H9 (cell line): ENCODE data around the gene TMEM244. TPM values are rescaled to one million over a fixed set of nuclear protein-coding genes. Genes with fewer than 3 reads are reported as not detected.

Experiments
- DNase-seq: peaks from one replicate; pipeline ENCODE4 v3.0.0-alpha.2; 2017
- H2AFZ ChIP-seq: one replicate; pipeline ENCODE4 v1.6.1; 2013; ENCODE audit warnings: mild to moderate bottlenecking, low read length, control low read depth, moderate library complexity
- H2AK5ac ChIP-seq: 2 replicates; pipeline ENCODE4 v1.6.1; 2013; ENCODE audit warnings: low read length, control low read depth, mixed read lengths; ENCODE audit not compliant: insufficient read length
- H2BK120ac ChIP-seq: one replicate; pipeline ENCODE4 v1.6.1; 2013; ENCODE audit warnings: low read depth, mild to moderate bottlenecking, low read length, control low read depth, inconsistent platforms; ENCODE audit not compliant: poor library complexity, severe bottlenecking
- H2BK12ac ChIP-seq: 2 replicates; pipeline ENCODE4 v1.6.1; 2013; ENCODE audit warnings: low read length, control low read depth, mixed read lengths, low read depth; ENCODE audit not compliant: insufficient read length
- H2BK15ac ChIP-seq: 2 replicates; pipeline ENCODE4 v1.6.1; 2013; ENCODE audit warnings: low read depth, low read length, control low read depth
- H2BK20ac ChIP-seq: one replicate; pipeline ENCODE4 v1.6.1; 2013; ENCODE audit warnings: low read depth, mild to moderate bottlenecking, low read length, control low read depth, inconsistent platforms; ENCODE audit not compliant: poor library complexity, severe bottlenecking
- H2BK5ac ChIP-seq: 2 replicates; pipeline ENCODE4 v1.6.1; 2013; ENCODE audit warnings: low read length, control low read depth, mixed read lengths; ENCODE audit not compliant: insufficient read length
- H3K14ac ChIP-seq: 2 replicates; pipeline ENCODE4 v1.6.1; 2013; ENCODE audit warnings: low read length, control low read depth; ENCODE audit not compliant: insufficient read depth
- H3K18ac ChIP-seq: 2 replicates; pipeline ENCODE4 v1.6.1; 2013; ENCODE audit warnings: low read depth, mild to moderate bottlenecking, mixed read lengths, low read length, control low read depth; ENCODE audit not compliant: insufficient read length
- H3K23ac ChIP-seq: 2 replicates; pipeline ENCODE4 v1.6.1; 2013; ENCODE audit warnings: low read length, control low read depth, mixed read lengths, low read depth; ENCODE audit not compliant: insufficient read length
- H3K23me2 ChIP-seq: 2 replicates; pipeline ENCODE4 v1.6.1; 2013; ENCODE audit warnings: low read depth, mild to moderate bottlenecking, mixed read lengths, low read length, control low read depth; ENCODE audit not compliant: insufficient read length, poor library complexity, severe bottlenecking
- H3K27ac ChIP-seq: 2 replicates; pipeline ENCODE4 v1.5.1; 2013; ENCODE audit warnings: low read length, control low read depth, mixed read lengths, low read depth; ENCODE audit not compliant: insufficient read length
- H3K27me3 ChIP-seq: 2 replicates; pipeline ENCODE4 v1.6.1; 2013; ENCODE audit warnings: low read length, control low read depth, inconsistent platforms; ENCODE audit not compliant: insufficient read depth
- H3K4ac ChIP-seq: 2 replicates; pipeline ENCODE4 v1.6.1; 2013; ENCODE audit warnings: low read depth, mild to moderate bottlenecking, control low read depth, inconsistent platforms, low read length, moderate library complexity
- H3K4me1 ChIP-seq: 2 replicates; pipeline ENCODE4 v1.6.1; 2013; ENCODE audit warnings: low read length, control low read depth, inconsistent platforms; ENCODE audit not compliant: insufficient read depth
- H3K4me2 ChIP-seq: 2 replicates; pipeline ENCODE4 v1.6.1; 2013; ENCODE audit warnings: low read length, control low read depth, mixed read lengths; ENCODE audit not compliant: insufficient read length, insufficient read depth
- H3K56ac ChIP-seq: 2 replicates; pipeline ENCODE4 v1.6.1; 2013; ENCODE audit warnings: low read depth, mild to moderate bottlenecking, mixed read lengths, low read length, control low read depth; ENCODE audit not compliant: insufficient read length
- H3K79me1 ChIP-seq: 2 replicates; pipeline ENCODE4 v1.6.1; 2013; ENCODE audit warnings: low read depth, mild to moderate bottlenecking, moderate library complexity, low read length, control low read depth, inconsistent platforms; ENCODE audit not compliant: insufficient read depth, poor library complexity, severe bottlenecking
- H3K79me2 ChIP-seq: 2 replicates; pipeline ENCODE4 v1.6.1; 2013; ENCODE audit warnings: low read length, control low read depth, inconsistent platforms; ENCODE audit not compliant: insufficient read depth
- H3K9ac ChIP-seq: 2 replicates; pipeline ENCODE4 v1.6.1; 2013; ENCODE audit warnings: low read length, control low read depth, mixed read lengths; ENCODE audit not compliant: insufficient read length; ENCODE audit errors: extremely low read depth
- H3K9me3 ChIP-seq: one replicate; pipeline ENCODE4 v1.6.1; 2013; ENCODE audit warnings: low read depth, low read length, inconsistent platforms; ENCODE audit not compliant: control insufficient read depth
- H3T11ph ChIP-seq: one replicate; pipeline ENCODE4 v1.6.1; 2013; ENCODE audit warnings: mild to moderate bottlenecking, low read length, control low read depth, inconsistent platforms
- H4K20me1 ChIP-seq: one replicate; pipeline ENCODE4 v1.6.1; 2013; ENCODE audit not compliant: control insufficient read depth, insufficient read length, insufficient read depth
- H4K5ac ChIP-seq: 2 replicates; pipeline ENCODE4 v1.6.1; 2013; ENCODE audit warnings: low read depth, mild to moderate bottlenecking, mixed read lengths, low read length, control low read depth; ENCODE audit not compliant: insufficient read length
- H4K8ac ChIP-seq: replicated peaks from 2 replicates; pipeline ENCODE4 v1.6.1; 2013; ENCODE audit warnings: low read length, control low read depth, mixed read lengths, low read depth; ENCODE audit not compliant: insufficient read length
- H4K91ac ChIP-seq: 2 replicates; pipeline ENCODE4 v1.6.1; 2013; ENCODE audit warnings: low read depth, mild to moderate bottlenecking, moderate library complexity, mixed read lengths, low read length, control low read depth; ENCODE audit not compliant: insufficient read length
- H3K27ac Mint-ChIP-seq, 3 experiments: 2 replicates in 2 of 3; 3 replicates in 1 of 3; pipeline ENCODE4 v1.8.0; 2020 to 2021; ENCODE audit warnings: mixed read lengths in 3 of 3, mild to moderate bottlenecking in 1 of 3, moderate library complexity in 1 of 3
- H3K27me3 Mint-ChIP-seq: 2 replicates; pipeline ENCODE4 v1.8.0; 2021; ENCODE audit warnings: low read depth, mild to moderate bottlenecking, moderate library complexity, mixed read lengths
- H3K36me3 Mint-ChIP-seq, 3 experiments: 2 replicates in 2 of 3; 3 replicates in 1 of 3; pipeline ENCODE4 v1.8.0; 2020 to 2021; ENCODE audit warnings: low read depth in 3 of 3, mixed read lengths in 3 of 3; ENCODE audit not compliant: insufficient read depth in 1 of 3
- H3K4me1 Mint-ChIP-seq, 2 experiments: 2 replicates each; pipeline ENCODE4 v1.8.0; 2020; ENCODE audit warnings: mixed read lengths in 2 of 2
- H3K4me3 Mint-ChIP-seq, 2 experiments: 2 replicates in 1 of 2; 3 replicates in 1 of 2; pipeline ENCODE4 v1.8.0; 2020 to 2021; ENCODE audit warnings: mild to moderate bottlenecking in 2 of 2, mixed read lengths in 2 of 2, moderate library complexity in 1 of 2
- H3K9me3 Mint-ChIP-seq, 2 experiments: 2 replicates in 1 of 2; 3 replicates in 1 of 2; pipeline ENCODE4 v1.8.0; 2020; ENCODE audit warnings: mild to moderate bottlenecking in 2 of 2, mixed read lengths in 2 of 2, moderate library complexity in 1 of 2
- CTCF ChIP-seq: fragments of 200-600 bp; sonication (generic); conservative IDR thresholded peaks from 3 replicates; pipeline ENCODE4 v1.8.0; 2021; ENCODE audit warnings: antibody characterized with exemption, mild to moderate bottlenecking
- WGBS: extraction: QIAGEN DNeasy Blood & Tissue Kit; methylation state at CpG from one replicate; pipeline ENCODE4 v1.1.7; 2013; ENCODE audit warnings: missing lambda C conversion rate, low lambda C conversion rate, mixed read lengths; ENCODE audit not compliant: insufficient read length; ENCODE audit errors: extremely low coverage; 5-methylcytosine and 5-hydroxymethylcytosine counted together
- total RNA-seq: library from RNA; stranded (reverse); gene quantifications from 2 replicates; pipeline ENCODE4 v1.2.1, GENCODE V29; 2021

Gene TMEM244
- total RNA-seq, 1 experiment from 2014 or later = not detected

- no peak overlapping the region for H2AFZ ChIP-seq
- no peak overlapping the region for H3K27ac Mint-ChIP-seq
- H2BK15ac ChIP-seq = no peak overlapping the region
- H3K9me3 Mint-ChIP-seq = no peaks in the 10 kb centered on the region
- peaks cover 3% of the 10 kb centered on the region; the same call in 1 of the 2 replicates for H3K4me1 ChIP-seq
- H3K79me1 ChIP-seq = no peaks in the 10 kb centered on the region
- H3K4me3 Mint-ChIP-seq = no peak overlapping the region
- H3K27ac ChIP-seq = no peak overlapping the region
- no peak overlapping the region for H3K56ac ChIP-seq
- TF ChIP-seq CTCF = no peak
- peaks cover 5 to 12% of the 10 kb centered on the region in 2 experiments for H3K4me1 Mint-ChIP-seq
- H3K18ac ChIP-seq = no peak overlapping the region
- no peak overlapping the region for H2BK12ac ChIP-seq
- H3K14ac ChIP-seq = no peak overlapping the region
- no peak overlapping the region for H3T11ph ChIP-seq
- no peak overlapping the region for H4K8ac ChIP-seq
- DNase-seq = no peak
- no peak overlapping the region for H4K91ac ChIP-seq
- H3K79me2 ChIP-seq = no peaks in the 10 kb centered on the region
- no peak overlapping the region for H3K4me2 ChIP-seq
- no peaks in the 10 kb centered on the region for H3K27me3 Mint-ChIP-seq
- no peaks in the 10 kb centered on the region for H3K23me2 ChIP-seq
- no peak overlapping the region for H3K23ac ChIP-seq
- no peaks in the 10 kb centered on the region for H4K20me1 ChIP-seq
- no peaks in the 10 kb centered on the region for H3K9me3 ChIP-seq
- H2AK5ac ChIP-seq = no peak overlapping the region
- no peak overlapping the region for H2BK120ac ChIP-seq
- H4K5ac ChIP-seq = no peak overlapping the region
- no peak overlapping the region for H3K9ac ChIP-seq
- no peaks in the 10 kb centered on the region for H3K27me3 ChIP-seq
- H2BK5ac ChIP-seq = no peak overlapping the region
- WGBS = no CpG with 5 or more reads among the region's 2 CpGs
- H3K4ac ChIP-seq = no peak overlapping the region
- H3K36me3 Mint-ChIP-seq = no peaks in the 10 kb centered on the region
- H2BK20ac ChIP-seq = no peak overlapping the region
Measured at GRCh38 chr6:129845696-129846095, 15.4 kb downstream of the TMEM244 start.
